ENCODE measurements around the gene SH3PXD2B. TPM values are rescaled to one million over a fixed set of nuclear protein-coding genes. Genes with fewer than 3 reads are reported as not detected.
"Not testable (repeated sequence)": the region's sequence is repeated elsewhere in the genome, so short reads cannot be mapped to it uniquely, and the experiment has no call there.

Gene SH3PXD2B
- total RNA-seq, 1 donor from 2014 or later, result 12.9 TPM

DNA sequence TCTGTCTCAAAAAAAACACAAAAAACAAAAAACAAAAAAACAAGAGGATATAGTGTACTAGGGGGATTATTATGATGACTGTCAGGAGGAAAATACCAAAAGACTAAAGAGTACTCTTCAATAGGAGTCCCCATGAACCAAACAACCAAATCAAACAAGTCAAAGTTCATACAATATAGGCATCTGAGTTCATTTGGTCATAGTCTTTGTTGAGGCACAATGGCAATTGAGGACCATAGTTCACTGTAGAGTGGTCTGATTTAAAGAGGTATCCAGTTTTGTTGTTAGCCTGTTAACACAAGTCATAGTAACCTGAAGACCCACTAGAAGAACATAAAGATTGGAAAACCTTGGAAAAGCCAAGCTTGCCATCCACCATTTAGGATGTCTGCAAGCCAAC, 159.5 kb downstream of the SH3PXD2B start:
- no peak for DNase-seq (ENCODE audit: low read depth)

DNA sequence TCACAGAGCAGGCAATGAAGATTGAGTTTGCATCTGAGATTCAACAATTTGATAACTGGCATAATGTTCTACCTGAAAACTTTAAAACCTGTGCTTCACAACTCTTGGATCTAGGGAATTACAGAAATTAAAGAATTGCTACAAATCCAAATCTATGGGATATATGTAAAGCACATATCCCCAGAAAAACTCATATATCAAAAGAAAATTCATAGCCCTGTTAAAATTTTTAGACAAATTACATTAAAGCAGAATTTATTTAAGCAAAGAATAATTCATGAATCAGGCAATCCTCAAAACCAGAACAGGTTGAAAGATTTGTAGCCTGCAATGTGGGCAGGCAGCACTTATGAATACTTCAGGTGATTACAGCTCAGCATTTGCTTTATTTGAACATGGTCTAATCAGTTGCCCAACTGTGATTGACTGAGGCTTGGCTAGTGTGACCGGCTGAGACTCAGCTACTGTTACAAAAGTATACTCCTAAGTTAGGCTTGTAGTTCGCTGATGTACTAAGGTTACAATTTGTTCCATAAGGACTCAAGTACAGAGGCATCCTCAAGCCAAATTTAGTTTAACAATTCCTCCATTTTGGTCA, 160.5 kb downstream of the SH3PXD2B start:
- no peak for DNase-seq (ENCODE audit: low read depth)

DNA sequence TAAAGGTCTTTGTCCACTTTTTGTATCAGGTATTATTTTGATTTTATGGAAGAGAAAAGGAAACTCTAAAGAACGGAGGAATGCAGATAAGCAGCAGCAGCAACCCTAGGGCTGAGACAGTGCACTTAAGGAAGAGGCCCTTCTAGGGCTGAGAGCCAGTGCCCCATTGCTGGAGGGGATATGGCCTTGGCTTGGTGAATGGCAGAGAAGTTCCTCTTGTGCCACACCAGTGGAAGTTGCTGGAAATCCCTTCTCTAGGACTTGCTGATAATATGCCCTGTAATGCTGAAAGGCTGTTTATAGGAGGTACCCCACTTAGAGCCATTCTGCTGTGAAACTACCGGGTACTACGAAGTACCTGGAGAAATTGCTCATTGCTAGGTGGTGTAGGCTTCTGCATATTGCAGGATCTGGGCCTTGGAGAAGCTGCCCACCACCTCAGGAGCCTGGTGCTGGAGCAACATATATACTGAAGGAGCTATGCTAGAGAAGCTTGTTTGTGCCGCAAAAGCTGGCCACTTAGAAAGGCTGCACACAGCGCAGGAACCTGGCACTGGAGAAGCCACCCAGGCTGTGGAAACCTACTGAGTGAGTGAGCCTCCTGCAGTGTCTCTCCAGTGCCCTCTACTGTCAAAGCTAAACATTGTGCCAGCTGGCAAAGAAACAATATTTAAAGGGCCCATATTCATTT, 161.1 kb downstream of the SH3PXD2B start:
- DNase-seq (ENCODE audit: low read depth), result peak; percentile 69

DNA sequence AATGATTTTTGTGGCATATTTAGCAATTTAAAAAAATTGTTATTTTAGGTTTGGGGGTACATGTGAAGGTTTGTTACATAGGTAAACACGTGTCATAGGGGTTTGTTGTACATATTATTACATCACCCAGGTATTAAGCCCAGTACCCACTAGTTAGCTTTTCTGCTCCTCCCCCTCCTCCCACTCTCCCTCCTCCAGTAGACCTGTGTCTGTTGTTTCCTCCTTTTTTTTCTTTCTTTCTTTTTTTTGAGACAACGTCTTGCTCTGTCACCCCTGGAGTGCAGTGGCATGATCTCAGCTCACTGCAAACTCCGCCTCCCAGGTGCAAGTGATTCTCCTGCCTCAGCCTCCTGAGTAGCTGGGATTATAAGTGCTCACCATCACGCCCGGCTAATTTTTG, 162.5 kb downstream of the SH3PXD2B start:
- not testable (repeated sequence) for DNase-seq (ENCODE audit: low read depth)

DNA sequence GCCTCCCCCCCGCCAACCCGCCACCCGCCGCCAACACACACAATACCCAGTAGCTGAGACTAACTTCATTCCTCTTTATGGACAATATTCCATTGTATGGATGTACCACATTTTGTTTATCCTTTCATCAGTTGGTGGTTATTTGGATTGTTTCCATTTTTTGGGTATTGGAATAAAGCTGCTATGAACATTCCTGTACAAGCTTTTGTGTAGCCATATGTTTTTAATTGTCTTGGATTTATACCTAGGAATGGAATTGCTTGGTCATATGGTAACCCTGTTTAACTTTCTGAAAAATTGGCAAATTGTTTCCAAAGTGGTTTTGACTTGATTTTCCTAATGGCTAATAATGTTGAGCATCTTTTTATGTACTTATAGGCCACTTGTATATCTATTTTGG, 165.9 kb downstream of the SH3PXD2B start:
- DNase-seq (ENCODE audit: low read depth), result no peak

DNA sequence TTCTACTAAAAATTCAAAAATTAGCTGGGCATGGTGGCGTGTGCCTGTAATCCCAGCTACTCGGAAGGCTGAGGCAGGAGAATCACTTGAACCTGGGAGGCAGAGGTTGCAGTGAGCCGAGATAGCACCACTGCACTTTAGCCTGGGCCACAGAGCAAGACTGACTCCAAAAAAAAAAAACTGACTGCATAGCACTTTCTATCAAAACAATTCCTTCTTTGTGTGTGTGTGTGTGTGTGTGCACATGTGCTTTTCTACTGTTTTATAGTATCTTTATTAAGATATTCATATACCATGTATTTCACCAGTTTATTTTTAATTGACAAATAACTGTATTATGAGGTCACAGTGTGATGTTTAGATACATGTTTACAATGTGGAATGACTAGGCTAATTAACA, 167.2 kb downstream of the SH3PXD2B start:
- not testable (repeated sequence) for DNase-seq (ENCODE audit: low read depth)

DNA sequence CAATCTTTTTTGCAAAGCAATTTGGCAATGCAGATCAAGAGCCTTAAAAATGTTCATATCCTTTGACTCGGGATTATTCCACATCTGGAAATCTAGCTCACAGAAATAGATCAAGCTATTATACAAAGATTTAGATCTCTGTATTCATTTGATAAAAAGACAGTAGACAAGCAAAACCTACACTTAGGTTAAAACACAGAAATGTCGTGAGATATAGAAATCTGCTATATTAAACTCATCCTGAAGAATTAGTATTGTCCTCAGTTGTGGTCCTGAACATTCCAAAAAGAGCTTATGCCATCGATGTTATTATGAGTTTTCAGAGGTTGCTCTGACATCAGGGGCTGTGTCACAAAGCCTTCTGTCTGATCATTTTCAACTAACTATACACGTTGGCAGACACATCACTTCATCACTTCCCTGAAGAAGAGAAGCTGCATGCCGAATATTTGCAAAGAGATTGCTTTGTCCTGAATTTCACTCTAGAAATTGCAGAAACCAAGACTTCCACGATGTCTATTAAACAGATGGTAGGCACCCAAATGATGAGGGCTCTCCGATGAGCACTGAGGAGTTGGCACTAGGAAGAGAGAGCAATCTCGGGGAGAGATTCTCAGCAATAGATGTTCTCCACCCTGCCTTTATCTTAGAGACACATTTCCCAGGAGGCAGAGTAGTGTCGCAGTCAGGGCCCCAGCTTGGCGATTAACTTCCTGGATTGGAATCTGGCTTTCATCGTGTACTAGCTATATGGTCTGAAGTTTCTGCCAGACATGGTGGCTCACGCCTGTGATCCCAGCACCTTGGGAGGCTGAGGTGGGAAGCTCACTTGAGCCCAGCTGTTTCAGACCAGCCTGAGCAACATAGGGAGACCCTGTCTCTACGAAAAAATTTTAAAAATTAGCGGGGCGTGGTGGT, 168.8 kb downstream of the SH3PXD2B start:
- DNase-seq (ENCODE audit: low read depth), result no peak

DNA sequence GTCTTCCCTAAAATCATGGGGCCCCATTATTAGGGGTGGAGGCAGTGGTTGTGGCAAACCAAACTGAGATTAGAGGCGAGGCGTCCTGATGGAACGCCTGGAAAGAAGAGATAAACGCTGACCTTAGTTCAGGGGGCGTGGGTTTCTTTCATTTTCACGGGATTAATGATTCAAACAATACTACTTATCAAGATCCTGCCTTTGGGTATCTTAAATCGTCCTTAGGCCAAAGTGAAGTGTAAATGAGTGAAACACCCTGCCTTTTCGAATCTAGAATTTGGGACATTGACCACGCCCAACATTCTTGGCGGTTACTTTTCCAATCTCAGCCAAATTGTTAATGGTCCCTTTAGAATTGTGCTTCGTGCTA, 169.7 kb downstream of the SH3PXD2B start:
- DNase-seq (ENCODE audit: low read depth), result no peak

DNA sequence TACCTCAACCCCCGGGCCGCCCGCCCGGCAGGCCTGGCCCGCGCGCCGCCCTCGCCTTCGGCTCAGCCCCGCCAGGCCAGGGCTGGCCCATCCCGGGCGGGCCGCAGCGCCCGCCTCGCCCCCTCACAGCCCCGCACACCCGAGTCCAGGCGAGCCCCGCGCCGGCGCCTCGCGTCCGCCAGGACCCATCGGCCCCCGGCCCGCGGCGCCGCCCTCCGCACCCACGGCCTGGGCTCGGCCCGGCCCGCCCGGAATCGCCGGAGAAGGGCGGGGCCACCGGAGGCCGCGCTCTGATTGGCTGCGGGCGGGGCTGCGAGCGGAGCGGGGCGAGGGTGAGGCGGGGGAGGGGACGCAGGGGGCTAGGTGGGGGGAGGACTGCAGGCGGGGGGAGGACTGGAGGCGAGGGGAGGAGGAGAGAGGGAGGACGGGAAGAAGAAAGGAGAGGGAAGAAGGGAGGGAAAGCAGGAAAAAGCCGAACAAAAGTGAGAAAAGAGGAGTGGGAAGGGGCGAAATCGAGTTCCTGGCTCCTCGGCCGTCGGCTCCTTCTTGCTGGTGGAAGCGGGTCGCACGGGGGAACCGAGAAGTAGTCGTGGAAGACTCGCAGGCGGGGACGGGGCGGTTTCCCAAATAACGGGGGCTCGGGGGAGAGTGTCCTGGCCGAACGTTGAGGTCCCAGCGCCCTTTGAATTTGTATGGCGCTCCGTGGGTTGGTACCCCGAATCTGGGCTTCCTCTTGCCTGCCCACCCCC, 170.3 kb downstream of the SH3PXD2B start:
- no peak for DNase-seq (ENCODE audit: low read depth)

DNA sequence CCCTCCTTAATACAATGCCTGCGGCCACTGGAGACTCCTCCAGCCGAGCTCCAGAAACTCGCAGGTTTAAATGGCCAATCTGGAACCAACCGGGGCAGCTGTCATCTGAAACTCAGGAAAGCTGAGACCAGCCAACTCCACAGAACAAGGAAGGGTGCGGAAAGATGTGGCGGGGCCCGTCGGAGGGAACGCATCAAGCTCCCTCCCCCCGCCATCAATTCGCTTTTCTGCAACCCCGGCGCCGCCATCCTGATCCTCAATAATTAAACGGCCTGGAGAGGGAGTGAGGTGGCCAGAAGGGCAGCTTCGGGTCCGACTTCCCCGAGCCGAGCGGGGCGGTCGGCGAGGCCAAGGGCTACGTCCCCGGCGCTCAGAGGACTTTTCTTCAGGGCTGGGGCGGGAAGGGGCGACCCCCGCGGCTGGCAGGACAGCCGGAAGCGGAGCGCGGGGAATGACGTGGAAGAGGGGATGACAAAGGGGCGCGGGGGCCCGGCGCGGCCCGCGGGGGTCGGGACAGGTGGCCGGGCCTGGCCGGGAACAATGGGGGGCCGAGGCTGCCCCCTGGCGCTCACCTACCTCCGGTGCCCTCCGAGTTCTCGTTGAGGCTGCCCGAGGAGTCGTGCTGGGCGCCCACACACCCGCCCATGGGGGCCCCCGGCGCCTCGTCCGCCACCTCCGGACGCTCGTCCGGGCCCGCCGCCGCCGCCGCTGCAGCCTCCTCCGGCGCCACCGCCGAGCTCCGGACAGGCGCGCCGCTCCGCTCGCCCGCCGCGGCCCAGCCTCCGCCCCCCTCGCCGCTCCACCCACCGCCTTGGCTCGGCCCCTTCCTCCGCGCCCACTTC, 171.1 kb downstream of the SH3PXD2B start, which contains the start of gene UBTD2:
TSS of gene UBTD2 (minus strand) at position 745 of the 842 bp plus-strand sequence. CDS start at position 646, 99 bp downstream.
- peak; percentile 67 for DNase-seq (ENCODE audit: low read depth)

DNA sequence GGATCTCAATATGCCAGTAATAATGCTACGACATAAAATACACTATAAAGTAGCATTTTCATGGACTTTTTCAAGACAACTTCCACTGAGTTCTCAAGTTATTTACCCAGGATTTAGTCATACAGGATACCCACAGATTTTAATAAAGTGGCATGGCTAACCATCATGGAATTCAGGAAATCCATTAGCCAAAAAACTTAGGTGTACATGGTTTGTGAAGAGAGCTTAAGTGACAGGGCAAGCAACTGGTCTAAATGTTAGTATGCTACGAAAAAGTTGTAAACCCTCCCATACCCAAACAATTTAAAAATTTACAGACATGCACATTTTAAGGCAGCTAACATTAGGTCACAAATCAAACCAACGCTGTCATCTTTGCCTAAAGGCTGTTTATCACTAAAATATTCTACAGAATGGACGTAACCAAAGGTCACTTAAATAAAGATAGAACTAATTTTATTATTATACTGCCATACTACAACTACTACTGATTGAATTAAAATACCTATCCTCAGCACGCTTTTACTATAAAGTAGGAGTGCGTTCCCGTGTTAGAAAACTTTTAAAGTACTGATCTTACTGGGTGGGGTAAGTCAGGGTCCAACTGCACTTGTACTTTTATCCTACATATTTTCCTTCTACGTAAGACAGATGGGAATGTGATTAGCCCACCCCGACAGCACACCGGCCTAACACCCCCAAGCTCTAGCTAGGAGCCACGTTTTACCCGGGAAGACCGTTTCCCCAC, 171.9 kb downstream of the SH3PXD2B start:
- DNase-seq (ENCODE audit: low read depth), result peak; percentile 48

DNA sequence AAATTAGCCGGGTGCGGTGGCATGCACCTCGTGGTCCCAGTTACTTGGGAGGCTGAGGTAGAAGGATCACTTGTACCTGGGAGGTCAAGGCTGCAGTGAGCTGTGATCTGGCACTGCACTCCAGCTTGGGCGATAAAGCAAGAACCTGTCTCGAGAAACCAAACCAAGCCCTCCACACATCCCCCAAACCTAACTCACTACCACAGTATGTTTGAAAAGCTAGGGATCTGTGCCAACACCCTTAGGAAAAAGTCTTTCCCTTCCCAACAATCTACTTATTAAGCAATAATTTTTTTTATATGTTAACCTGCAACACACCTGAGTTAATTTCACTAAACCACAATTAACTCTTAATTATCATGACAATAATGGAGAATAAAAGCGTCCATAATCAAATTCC, 173.0 kb downstream of the SH3PXD2B start:
- DNase-seq (ENCODE audit: low read depth), result no peak

DNA sequence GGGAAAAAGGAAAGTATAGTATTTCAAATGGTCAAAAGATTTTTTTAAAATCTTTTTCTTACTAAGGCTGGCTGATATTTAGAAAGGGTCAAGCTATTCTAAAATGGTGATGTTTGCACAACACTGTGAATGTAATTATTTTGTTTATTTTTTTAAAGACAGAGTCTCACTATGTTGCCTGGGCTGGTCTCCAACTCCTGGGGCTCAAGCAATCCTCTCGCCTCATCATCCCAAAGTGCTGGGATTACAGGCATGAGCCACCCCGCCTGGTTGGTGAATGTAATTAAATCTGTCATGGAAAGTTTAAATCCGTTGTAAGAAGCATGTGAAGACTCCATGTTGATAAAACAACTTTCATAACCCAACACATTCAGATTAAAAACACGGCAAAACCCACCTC, 173.4 kb downstream of the SH3PXD2B start:
- DNase-seq (ENCODE audit: low read depth), result no peak

DNA sequence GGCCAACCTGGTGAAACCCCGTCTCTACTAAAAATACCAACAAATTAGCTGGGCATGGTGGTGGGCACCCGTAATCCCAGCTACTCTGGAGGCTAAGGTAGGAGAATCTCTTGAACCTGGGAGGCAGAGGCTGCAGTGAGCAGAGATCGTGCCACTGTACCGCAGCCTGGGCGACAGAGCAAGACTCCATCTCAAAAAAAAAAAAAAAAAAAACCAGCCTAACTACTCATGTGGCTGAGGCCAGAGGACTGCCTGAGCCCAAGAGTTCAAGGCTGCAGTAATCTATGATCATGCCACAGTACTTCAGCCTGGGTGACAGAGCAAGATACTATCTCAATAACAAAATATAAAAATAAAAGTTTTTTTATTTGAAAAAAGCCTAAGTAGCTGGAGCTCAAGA, 174.0 kb downstream of the SH3PXD2B start:
- DNase-seq (ENCODE audit: low read depth), result no peak

DNA sequence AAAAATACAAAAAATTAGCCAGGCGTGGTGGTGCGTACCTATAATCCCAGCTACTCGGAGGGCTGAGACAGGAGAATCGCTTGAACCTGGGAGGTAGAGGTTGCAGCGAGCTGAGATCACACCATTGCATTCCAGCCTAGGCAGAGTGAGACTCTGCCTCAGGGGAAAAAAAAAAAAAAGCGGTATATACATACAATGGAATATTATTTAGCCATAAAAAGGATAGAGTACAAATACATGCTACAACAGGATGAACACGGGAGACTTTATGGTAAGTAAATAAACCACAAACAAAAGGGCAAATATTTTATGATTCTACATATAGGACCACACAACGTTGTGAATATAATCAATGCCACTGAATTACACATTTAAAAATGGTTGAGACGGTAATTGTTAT, 176.0 kb downstream of the SH3PXD2B start:
- DNase-seq (ENCODE audit: low read depth), result no peak

DNA sequence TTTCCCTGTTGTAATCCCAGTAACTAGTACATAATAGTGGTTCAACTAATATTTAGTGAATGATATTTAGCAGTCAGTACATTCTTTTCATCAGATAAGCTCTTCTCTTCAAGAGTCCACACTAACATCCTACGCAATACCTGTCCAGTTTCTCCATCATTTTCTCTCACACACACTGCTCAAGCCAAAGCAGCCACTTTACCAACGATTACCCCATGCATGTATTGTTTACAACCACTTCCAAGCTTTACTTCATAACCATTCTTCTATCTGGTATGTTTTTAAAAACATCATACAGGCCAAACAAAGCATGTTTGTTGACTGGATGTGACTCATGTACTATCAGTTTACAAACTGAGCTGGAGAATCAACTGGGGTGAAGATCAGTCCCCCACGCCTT, 178.1 kb downstream of the SH3PXD2B start:
- no peak for DNase-seq (ENCODE audit: low read depth)

Data from renal cortical epithelial cell (primary cell).